ENCODE results near the gene SYNJ2.

GRCh38 chr6:157954150-157955117 is 27.2 kb upstream of the SYNJ2 start:
- TF ChIP-seq SUZ12 (IDR thresholded peaks at IDR 0.05; ENCODE audit: extremely low read depth, insufficient read depth, insufficient read length) (no peak), YY1 (IDR thresholded peaks at IDR 0.05; ENCODE audit: insufficient read depth, insufficient read length) (no peak)

Data from NT2/D1 (cell line).